Adrenal gland (tissue), 12 donors: ENCODE measurements around the gene NRXN2. TPM values are rescaled to one million over a fixed set of nuclear protein-coding genes. Genes with fewer than 3 reads are reported as not detected.
A peak's percentile ranks its signal among the peaks of the same experiment; 100 is the strongest.

ENCODE experiments used
- DNase-seq, 7 donors: peaks; one replicate each; pipeline ENCODE4 v3.0.0-alpha.2; 2019 to 2020
- H3K27ac ChIP-seq, 5 donors: fragments of 200-600 bp; sonication (generic) in 4 of 5; 1 replicate in 3 of 5; 2 replicates in 2 of 5; pipeline versions ENCODE4 v1.5.1 to v1.8.0; 2016 to 2020; ENCODE audit warnings: mild to moderate bottlenecking in 1 of 5
- H3K27me3 ChIP-seq: fragments of 200-600 bp; 2 replicates; pipeline ENCODE4 v1.8.0; 2021
- H3K36me3 ChIP-seq, 2 donors: fragments of 200-600 bp; replicated peaks in 1 of 2; 1 replicate in 1 of 2; 2 replicates in 1 of 2; pipeline versions ENCODE4 v1.5.1 to v1.8.0; 2018 to 2022
- H3K4me1 ChIP-seq, 2 donors: fragments of 200-600 bp; replicated peaks in 1 of 2; 1 replicate in 1 of 2; 2 replicates in 1 of 2; pipeline versions ENCODE4 v1.5.1 to v1.8.0; 2018 to 2021
- H3K4me3 ChIP-seq, 4 donors: fragments of 200-600 bp; sonication (generic) in 3 of 4; one replicate each; pipeline ENCODE4 v1.5.1; 2016 to 2018
- H3K9me3 ChIP-seq, 3 donors: fragments of 200-600 bp; sonication (generic) in 1 of 3; replicated peaks in 1 of 3; 1 replicate in 2 of 3; 2 replicates in 1 of 3; pipeline versions ENCODE4 v1.5.1 to v1.8.0; 2016 to 2021
- CTCF ChIP-seq, 6 experiments: fragments of 450-650 bp in 4 of 6; fragments of 200-600 bp in 2 of 6; sonication (generic) in 1 of 6; IDR thresholded peaks; 1 replicate in 5 of 6; 2 replicates in 1 of 6; pipeline versions ENCODE4 v1.5.1 to v1.8.0; 2016 to 2021; ENCODE audit warnings: antibody characterized with exemption in 6 of 6, mild to moderate bottlenecking in 2 of 6, moderate library complexity in 1 of 6
- POLR2A ChIP-seq, 2 donors: fragments of 450-650 bp; IDR thresholded peaks; one replicate each; pipeline ENCODE4 v1.6.1; 2017; ENCODE audit warnings: antibody characterized with exemption in 2 of 2, mild to moderate bottlenecking in 2 of 2, moderate library complexity in 1 of 2
- WGBS, 4 donors: extraction: QIAGEN DNeasy Blood & Tissue Kit in 2 of 4; methylation state at CpG; one replicate each; pipeline versions ENCODE4 v1.1.5 to v1.1.7; 2013 to 2017; 5-methylcytosine and 5-hydroxymethylcytosine counted together
- intact Hi-C, 2 donors: fragments of 100-400 bp; cut with DNase I; formaldehyde crosslinking; loops; one replicate each; pipeline versions ENCODE4 v1.14.1 to v1.15.0; 2022 to 2023
- polyA plus RNA-seq, 3 donors: library from polyadenylated mRNA; stranded (reverse); fragments of 200-250 nt in 2 of 3; fragments of 350-450 nt in 1 of 3; fragmentation: Illumina TruSeq in 1 of 3; extraction: RNeasy Lipid Tissue Mini Kit (QIAGEN cat#74804) in 1 of 3; gene quantifications; one replicate each; pipeline ENCODE4 v1.2.3, GENCODE V29; 2013 to 2014
- total RNA-seq, 9 donors: library from RNA; depleted of rRNA in 4 of 9; stranded (reverse); fragments of >200 nt in 4 of 9; fragments of 120-200 nt in 1 of 9; fragmentation: NEBNext Ultra II Directional in 1 of 9; extraction: Animal tissue kit (Norgen Biotek cat#: 25700) in 1 of 9; gene quantifications; one replicate each; pipeline versions ENCODE4 v1.1.0 to v1.2.4, GENCODE V29; 2013 to 2023
- donor health status: healthy with polysubstance abuse.
- donor health status: Bipolar disorder and iron deficiency.
- donor health status: DM: yes; HTN: yes; CAD: no.
- donor health status: DM: no; HTN: no; CAD: no.
- donor health status: DM: no; HTN: no; CAD: no.
- donor health status: DM: yes; HTN: yes; CAD: no.

NRXN2 gene
- total and polyA plus RNA-seq, 12 donors = 1.7 to 17.1 (median 4.9) TPM

GRCh38 chr11:64624883-64625481 is 98.0 kb downstream of the NRXN2 start:
- Histone ChIP-seq H3K4me3 (no peak overlapping the region), H3K36me3 (no peaks in the 10 kb centered on the region), H3K4me1 (peaks cover 5 to 17% of the 10 kb centered on the region in 2 donors), H3K27me3 (no peaks in the 10 kb centered on the region), H3K9me3 (no peaks in the 10 kb centered on the region), H3K27ac (no peak overlapping the region)
- DNase-seq = no peak
- intact Hi-C loops = no loop called here
- no peak for TF ChIP-seq POLR2A (IDR thresholded peaks at IDR 0.05)
- no peak for TF ChIP-seq CTCF (IDR thresholded peaks at IDR 0.05)
- WGBS, 4 donors = 76 to 81% (median 77%) methylated on average over 2 to 4 of the region's 4 CpGs

- Histone ChIP-seq H3K9me3 (no peaks in the 10 kb centered on the region), H3K4me1 (peaks cover 14 to 31% of the 10 kb centered on the region in 2 donors), H3K27me3 (no peaks in the 10 kb centered on the region), H3K36me3 (no peaks in the 10 kb centered on the region), H3K27ac (peak overlapping the region in 1 of 5 donors; percentile 90), H3K4me3 (no peak overlapping the region)
- DNase-seq = no peak
- WGBS, 4 donors = 91 to 96% (median 93%) methylated on average over 15 to 19 of the region's 19 CpGs
- no peak for TF ChIP-seq POLR2A (IDR thresholded peaks at IDR 0.05)
- no peak for TF ChIP-seq CTCF (IDR thresholded peaks at IDR 0.05)
- intact Hi-C loops = no loop called here
Measured at GRCh38 chr11:64622681-64623080, 100.3 kb downstream of the NRXN2 start.

- Histone ChIP-seq H3K9me3 (no peaks in the 10 kb centered on the region), H3K36me3 (no peaks in the 10 kb centered on the region), H3K4me1 (peaks cover 14 to 31% of the 10 kb centered on the region in 2 donors), H3K27me3 (no peaks in the 10 kb centered on the region), H3K4me3 (no peak overlapping the region), H3K27ac (peak overlapping the region in 2 of 5 donors; percentile 80 to 90)
- TF ChIP-seq POLR2A (IDR thresholded peaks at IDR 0.05) (no peak), CTCF (IDR thresholded peaks at IDR 0.05) (no peak)
- 72 to 82% (median 75%) methylated on average over 3 to 5 of the region's 5 CpGs for WGBS, 4 donors
- intact Hi-C loops = no loop called here
- no peak for DNase-seq
Measured at GRCh38 chr11:64621283-64622019, 101.5 kb downstream of the NRXN2 start.

- TF ChIP-seq POLR2A (IDR thresholded peaks at IDR 0.05) (no peak), CTCF (IDR thresholded peaks at IDR 0.05) (no peak)
- DNase-seq = peak; percentile 33 to 70 (median 46)
- no peaks in the 10 kb centered on the region for H3K27me3 ChIP-seq
- peaks cover 14 to 31% of the 10 kb centered on the region in 2 donors for H3K4me1 ChIP-seq
- peak overlapping the region in 2 of 5 donors; percentile 80 to 90 for H3K27ac ChIP-seq
- intact Hi-C loops = no loop called here
- no peaks in the 10 kb centered on the region for H3K36me3 ChIP-seq
- H3K4me3 ChIP-seq = no peak overlapping the region
- H3K9me3 ChIP-seq = no peaks in the 10 kb centered on the region
- 41 to 45% (median 45%) methylated on average over 4 to 13 of the region's 13 CpGs for WGBS, 4 donors
Measured at GRCh38 chr11:64620381-64620971, 102.5 kb downstream of the NRXN2 start.
